Measurements from ENCODE around the gene ZNF124.

GRCh38 chr1:247113094-247113497, 58.7 kb downstream of the ZNF124 start:
- TF ChIP-seq TP53 (CRISPR knock-in tag; IDR thresholded peaks at IDR 0.05): no peak
- TF ChIP-seq BHLHE40 (IDR thresholded peaks at IDR 0.05; ENCODE audit: low read depth, low read length): no peak
- TF ChIP-seq, protein P1, sequence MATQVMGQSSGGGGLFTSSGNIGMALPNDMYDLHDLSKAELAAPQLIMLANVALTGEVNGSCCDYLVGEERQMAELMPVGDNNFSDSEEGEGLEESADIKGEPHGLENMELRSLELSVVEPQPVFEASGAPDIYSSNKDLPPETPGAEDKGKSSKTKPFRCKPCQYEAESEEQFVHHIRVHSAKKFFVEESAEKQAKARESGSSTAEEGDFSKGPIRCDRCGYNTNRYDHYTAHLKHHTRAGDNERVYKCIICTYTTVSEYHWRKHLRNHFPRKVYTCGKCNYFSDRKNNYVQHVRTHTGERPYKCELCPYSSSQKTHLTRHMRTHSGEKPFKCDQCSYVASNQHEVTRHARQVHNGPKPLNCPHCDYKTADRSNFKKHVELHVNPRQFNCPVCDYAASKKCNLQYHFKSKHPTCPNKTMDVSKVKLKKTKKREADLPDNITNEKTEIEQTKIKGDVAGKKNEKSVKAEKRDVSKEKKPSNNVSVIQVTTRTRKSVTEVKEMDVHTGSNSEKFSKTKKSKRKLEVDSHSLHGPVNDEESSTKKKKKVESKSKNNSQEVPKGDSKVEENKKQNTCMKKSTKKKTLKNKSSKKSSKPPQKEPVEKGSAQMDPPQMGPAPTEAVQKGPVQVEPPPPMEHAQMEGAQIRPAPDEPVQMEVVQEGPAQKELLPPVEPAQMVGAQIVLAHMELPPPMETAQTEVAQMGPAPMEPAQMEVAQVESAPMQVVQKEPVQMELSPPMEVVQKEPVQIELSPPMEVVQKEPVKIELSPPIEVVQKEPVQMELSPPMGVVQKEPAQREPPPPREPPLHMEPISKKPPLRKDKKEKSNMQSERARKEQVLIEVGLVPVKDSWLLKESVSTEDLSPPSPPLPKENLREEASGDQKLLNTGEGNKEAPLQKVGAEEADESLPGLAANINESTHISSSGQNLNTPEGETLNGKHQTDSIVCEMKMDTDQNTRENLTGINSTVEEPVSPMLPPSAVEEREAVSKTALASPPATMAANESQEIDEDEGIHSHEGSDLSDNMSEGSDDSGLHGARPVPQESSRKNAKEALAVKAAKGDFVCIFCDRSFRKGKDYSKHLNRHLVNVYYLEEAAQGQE (IDR thresholded peaks at IDR 0.05): no peak
- no peak for TF ChIP-seq NFE2L2 (conservative IDR thresholded peaks at IDR 0.05; ENCODE audit: low read length)
- TF ChIP-seq, protein P2, sequence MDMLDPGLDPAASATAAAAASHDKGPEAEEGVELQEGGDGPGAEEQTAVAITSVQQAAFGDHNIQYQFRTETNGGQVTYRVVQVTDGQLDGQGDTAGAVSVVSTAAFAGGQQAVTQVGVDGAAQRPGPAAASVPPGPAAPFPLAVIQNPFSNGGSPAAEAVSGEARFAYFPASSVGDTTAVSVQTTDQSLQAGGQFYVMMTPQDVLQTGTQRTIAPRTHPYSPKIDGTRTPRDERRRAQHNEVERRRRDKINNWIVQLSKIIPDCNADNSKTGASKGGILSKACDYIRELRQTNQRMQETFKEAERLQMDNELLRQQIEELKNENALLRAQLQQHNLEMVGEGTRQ (IDR thresholded peaks at IDR 0.05): no peak
- no peak for TF ChIP-seq RAD21 (conservative IDR thresholded peaks at IDR 0.05 in 1 of 2, IDR thresholded peaks at IDR 0.05 in 1 of 2)
- TF ChIP-seq, protein P3, sequence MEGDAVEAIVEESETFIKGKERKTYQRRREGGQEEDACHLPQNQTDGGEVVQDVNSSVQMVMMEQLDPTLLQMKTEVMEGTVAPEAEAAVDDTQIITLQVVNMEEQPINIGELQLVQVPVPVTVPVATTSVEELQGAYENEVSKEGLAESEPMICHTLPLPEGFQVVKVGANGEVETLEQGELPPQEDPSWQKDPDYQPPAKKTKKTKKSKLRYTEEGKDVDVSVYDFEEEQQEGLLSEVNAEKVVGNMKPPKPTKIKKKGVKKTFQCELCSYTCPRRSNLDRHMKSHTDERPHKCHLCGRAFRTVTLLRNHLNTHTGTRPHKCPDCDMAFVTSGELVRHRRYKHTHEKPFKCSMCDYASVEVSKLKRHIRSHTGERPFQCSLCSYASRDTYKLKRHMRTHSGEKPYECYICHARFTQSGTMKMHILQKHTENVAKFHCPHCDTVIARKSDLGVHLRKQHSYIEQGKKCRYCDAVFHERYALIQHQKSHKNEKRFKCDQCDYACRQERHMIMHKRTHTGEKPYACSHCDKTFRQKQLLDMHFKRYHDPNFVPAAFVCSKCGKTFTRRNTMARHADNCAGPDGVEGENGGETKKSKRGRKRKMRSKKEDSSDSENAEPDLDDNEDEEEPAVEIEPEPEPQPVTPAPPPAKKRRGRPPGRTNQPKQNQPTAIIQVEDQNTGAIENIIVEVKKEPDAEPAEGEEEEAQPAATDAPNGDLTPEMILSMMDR (IDR thresholded peaks at IDR 0.05): no peak
- TF ChIP-seq HOXB13 (CRISPR knock-in tag; IDR thresholded peaks at IDR 0.05; ENCODE audit: low read depth): no peak
- no peak for TF ChIP-seq POLR2A (IDR thresholded peaks at IDR 0.05; ENCODE audit: low read length)
- no peak for TF ChIP-seq CHD2 (IDR thresholded peaks at IDR 0.05; ENCODE audit: low read length, partially characterized antibody)
- no peak for TF ChIP-seq CHD4 (IDR thresholded peaks at IDR 0.05; ENCODE audit: borderline replicate concordance)
- no peak for TF ChIP-seq HDAC2 (IDR thresholded peaks at IDR 0.05)
- no peak for TF ChIP-seq HOXA7 (CRISPR knock-in tag; IDR thresholded peaks at IDR 0.05)
- no peak for TF ChIP-seq MAX (IDR thresholded peaks at IDR 0.05)
